VCaP (cell line): ENCODE data around the gene FBXO7.

ENCODE experiments used
- H3K27ac ChIP-seq: fragments of 450-650 bp; 2 replicates; pipeline ENCODE4 v1.5.1; 2017
- CTCF ChIP-seq: fragments of 450-650 bp; conservative IDR thresholded peaks from 2 replicates; pipeline ENCODE4 v1.5.1; 2017; ENCODE audit warnings: mild to moderate bottlenecking, moderate library complexity

Gene FBXO7

GRCh38 chr22:32518848-32519247, 44.2 kb downstream of the FBXO7 start:
- peak; percentile 37 for TF ChIP-seq CTCF
- H3K27ac ChIP-seq: no peak overlapping the region

GRCh38 chr22:32520612-32521011, 46.0 kb downstream of the FBXO7 start:
- H3K27ac ChIP-seq: no peak overlapping the region
- TF ChIP-seq CTCF: no peak

GRCh38 chr22:32522237-32522636, 47.6 kb downstream of the FBXO7 start:
- no peak overlapping the region for H3K27ac ChIP-seq
- TF ChIP-seq CTCF: no peak

GRCh38 chr22:32527756-32528155, 53.1 kb downstream of the FBXO7 start:
- TF ChIP-seq CTCF: no peak
- H3K27ac ChIP-seq: no peak overlapping the region

- no peak overlapping the region for H3K27ac ChIP-seq
- no peak for TF ChIP-seq CTCF
Measured at GRCh38 chr22:32528316-32528715, 53.7 kb downstream of the FBXO7 start.

- no peak overlapping the region for H3K27ac ChIP-seq
- TF ChIP-seq CTCF: peak; percentile 87
Measured at GRCh38 chr22:32528984-32529982, 54.7 kb downstream of the FBXO7 start.

- TF ChIP-seq CTCF: no peak
- H3K27ac ChIP-seq: no peak overlapping the region
Measured at GRCh38 chr22:32531228-32531627, 56.6 kb downstream of the FBXO7 start.
